GM18520 (cell line): ENCODE results near the gene KCNH6.

ENCODE experiments used
- ATAC-seq: cut with Tn5 transposase; IDR thresholded peaks from one replicate; pipeline ENCODE4 v1.9.1; 2021; ENCODE audit not compliant: unreplicated experiment

The KCNH6 gene, protein sequence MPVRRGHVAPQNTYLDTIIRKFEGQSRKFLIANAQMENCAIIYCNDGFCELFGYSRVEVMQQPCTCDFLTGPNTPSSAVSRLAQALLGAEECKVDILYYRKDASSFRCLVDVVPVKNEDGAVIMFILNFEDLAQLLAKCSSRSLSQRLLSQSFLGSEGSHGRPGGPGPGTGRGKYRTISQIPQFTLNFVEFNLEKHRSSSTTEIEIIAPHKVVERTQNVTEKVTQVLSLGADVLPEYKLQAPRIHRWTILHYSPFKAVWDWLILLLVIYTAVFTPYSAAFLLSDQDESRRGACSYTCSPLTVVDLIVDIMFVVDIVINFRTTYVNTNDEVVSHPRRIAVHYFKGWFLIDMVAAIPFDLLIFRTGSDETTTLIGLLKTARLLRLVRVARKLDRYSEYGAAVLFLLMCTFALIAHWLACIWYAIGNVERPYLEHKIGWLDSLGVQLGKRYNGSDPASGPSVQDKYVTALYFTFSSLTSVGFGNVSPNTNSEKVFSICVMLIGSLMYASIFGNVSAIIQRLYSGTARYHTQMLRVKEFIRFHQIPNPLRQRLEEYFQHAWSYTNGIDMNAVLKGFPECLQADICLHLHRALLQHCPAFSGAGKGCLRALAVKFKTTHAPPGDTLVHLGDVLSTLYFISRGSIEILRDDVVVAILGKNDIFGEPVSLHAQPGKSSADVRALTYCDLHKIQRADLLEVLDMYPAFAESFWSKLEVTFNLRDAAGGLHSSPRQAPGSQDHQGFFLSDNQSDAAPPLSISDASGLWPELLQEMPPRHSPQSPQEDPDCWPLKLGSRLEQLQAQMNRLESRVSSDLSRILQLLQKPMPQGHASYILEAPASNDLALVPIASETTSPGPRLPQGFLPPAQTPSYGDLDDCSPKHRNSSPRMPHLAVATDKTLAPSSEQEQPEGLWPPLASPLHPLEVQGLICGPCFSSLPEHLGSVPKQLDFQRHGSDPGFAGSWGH

DNA sequence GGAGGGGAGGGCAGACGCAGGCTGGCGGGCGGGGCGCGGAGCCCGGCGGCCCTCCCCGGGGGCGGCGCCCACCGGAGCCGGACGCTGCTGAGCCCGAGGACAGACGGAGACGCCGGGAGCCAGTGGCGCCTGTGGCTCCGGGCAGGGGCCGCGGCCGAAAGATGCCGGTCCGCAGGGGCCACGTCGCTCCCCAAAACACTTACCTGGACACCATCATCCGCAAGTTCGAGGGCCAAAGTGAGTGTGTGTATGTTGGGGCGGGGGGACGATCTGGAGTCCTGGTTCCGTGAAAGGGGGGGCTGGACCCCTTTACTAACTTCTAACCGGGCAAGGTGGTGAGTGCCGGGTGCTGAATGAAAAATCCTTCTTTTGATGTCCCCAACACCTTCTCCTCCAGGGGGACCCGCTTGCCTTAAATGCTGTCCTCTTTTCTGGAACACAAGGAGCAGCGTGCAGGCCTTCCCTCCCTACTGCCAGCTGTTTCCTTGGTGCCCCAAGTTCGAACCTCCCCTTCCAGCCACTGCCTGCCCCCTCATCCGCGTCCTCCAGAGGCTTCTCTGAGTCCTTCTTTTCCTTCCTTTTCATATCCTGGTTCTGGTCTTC, at the start of gene KCNH6:
TSS of gene KCNH6 (plus strand) at position 106 of the 603 bp plus-strand sequence. CDS start at position 162, 56 bp downstream.
- no peak for ATAC-seq

DNA sequence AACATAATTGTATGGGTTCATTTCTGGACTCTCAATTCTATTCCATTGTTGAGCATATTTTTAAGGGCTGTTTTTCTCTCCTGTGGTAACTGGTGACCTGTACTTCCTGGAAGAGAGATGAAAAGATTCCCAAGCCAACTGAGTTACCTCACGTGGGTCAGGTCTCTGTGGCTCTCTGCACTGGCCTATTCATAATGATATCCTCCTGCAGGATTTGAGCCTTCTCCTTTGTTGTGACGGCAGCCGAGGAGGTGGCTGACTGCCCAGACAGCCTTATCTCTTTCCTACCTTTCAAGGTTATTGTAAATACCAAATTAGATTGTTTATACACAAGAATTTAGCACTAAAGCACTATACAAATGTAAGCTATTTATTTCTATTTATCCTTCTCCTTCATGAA, 49.0 kb upstream of the KCNH6 start:
- ATAC-seq, result no peak

DNA sequence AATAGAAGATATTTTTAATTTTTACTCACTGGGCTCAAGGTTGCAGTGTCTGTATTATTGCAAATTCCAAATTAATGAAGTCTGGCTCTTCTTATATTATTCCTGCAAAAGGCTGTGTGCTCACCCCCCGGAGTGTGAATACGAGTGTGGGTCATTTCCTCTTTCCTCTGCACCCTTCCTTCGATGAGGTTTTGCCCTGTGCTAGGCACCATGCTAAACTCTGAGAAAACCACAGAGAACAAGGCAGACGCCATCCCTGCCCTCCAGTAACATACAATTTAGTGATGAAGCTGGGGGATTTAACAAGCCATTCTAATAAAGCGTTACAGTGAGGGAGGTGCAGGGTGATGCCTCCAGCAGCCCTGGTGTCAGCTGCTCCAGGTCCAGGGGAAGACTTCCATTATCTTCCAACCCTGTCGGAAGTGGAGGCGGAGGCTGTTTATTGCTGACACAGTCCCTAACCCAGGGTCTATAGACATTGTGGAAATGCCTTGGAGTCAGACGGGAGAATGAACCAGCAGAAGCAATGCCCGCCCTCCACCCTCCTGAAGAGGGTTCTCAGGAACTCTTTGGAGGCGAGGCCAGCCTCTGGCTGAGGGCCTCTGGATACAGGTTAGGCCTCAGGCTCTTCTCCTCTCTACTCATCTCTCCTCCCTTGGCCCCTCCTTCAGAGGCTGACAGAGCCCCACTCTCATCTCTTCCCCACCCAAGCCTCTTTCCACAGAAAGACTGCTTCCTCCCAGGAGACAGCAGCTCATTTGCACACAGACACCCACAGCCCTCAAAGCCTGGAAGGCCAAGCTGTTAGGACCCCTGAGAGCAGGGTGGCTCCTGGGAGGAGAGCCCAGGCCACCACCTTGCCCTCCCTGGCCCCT, 48.3 kb upstream of the KCNH6 start:
- ATAC-seq, result no peak

DNA sequence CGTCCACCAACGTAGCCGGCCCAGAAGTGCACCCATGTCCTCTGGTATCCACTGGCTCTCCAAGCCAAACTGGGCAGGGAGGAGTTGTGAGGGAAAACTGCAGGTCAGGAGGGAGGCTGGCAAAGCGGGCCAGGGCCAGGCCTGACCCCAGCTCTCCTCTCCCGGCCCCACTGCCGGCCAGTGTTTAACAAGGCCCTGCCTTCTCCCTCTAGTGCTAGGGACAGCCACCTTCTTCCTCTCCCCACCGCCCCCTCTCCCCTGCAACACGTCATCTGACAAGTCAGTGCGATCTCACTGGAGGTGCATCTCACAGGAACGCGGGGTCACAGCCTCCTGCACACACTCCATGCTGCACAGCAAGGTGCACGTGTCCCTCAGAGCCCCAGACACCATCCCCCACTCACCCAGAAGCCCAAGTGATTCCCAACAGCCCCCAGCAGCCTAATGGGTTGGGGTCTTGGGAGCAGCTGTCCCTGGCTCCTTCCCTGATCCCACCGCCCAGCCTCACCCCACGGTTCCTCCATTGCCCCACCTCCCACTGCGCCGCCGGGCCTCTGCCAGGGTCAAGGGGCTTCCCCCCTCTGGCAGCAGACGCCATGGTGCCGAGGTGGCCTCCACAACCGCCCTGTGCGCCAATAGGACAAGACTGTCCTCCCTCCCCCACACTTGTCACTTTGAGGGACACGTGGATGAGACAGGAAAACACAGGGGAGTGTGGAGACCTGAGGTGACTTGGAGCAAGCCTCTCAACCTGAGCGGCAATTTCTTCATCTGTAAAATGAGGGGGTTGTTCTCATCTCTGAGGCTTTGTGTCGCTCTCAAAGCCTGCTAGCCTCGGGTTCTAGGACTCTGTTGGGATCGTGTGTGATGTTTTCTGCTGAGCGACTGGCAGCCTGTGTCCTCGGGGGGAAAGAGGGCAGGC, 47.4 kb upstream of the KCNH6 start:
- ATAC-seq, result no peak

DNA sequence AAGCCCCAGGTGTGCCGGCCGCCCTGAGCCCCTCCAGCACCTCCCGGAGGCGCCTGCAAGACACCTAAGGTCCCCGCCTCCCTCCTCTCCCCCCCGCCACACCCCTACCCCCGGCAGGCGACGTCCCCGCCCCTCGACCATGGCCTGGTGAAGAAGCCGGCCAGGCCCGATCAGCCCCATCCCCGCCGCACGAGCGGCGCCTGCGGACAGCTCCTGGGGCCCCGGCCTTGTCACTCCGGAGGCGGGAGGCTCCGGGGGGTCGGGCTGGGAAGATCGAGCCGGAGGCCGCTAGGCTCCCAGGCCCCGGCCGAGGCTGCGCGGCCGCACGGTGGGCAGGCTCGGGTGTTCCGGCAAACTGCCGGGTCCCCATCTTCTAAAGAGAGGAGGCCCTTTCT, 46.7 kb upstream of the KCNH6 start:
- ATAC-seq, result no peak

DNA sequence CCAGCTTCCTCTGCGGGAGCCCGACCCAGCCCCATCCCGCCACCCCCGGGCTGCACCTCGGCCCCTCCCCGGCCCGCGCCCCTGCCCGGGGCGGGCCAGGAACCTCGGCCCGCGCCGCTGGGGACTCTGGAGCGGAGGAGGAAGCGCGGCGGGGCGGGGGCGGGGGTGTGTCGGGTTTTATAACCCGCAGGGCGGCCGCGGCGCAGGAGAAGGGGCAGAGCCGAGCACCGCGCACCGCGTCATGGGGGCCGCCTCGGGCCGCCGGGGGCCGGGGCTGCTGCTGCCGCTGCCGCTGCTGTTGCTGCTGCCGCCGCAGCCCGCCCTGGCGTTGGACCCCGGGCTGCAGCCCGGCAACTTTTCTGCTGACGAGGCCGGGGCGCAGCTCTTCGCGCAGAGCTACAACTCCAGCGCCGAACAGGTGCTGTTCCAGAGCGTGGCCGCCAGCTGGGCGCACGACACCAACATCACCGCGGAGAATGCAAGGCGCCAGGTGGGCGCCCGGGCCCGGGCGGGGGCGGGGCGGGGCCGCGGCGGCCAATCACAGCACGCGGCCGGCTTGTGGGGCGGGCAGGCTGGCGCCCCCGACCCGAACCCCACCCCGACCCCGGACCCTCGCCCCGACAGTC, 46.2 kb upstream of the KCNH6 start, which contains the start of gene ACE:
TSS of gene ACE (plus strand) at position 208 of the 626 bp plus-strand sequence. CDS start at position 242, 34 bp downstream.
- ATAC-seq, result no peak

DNA sequence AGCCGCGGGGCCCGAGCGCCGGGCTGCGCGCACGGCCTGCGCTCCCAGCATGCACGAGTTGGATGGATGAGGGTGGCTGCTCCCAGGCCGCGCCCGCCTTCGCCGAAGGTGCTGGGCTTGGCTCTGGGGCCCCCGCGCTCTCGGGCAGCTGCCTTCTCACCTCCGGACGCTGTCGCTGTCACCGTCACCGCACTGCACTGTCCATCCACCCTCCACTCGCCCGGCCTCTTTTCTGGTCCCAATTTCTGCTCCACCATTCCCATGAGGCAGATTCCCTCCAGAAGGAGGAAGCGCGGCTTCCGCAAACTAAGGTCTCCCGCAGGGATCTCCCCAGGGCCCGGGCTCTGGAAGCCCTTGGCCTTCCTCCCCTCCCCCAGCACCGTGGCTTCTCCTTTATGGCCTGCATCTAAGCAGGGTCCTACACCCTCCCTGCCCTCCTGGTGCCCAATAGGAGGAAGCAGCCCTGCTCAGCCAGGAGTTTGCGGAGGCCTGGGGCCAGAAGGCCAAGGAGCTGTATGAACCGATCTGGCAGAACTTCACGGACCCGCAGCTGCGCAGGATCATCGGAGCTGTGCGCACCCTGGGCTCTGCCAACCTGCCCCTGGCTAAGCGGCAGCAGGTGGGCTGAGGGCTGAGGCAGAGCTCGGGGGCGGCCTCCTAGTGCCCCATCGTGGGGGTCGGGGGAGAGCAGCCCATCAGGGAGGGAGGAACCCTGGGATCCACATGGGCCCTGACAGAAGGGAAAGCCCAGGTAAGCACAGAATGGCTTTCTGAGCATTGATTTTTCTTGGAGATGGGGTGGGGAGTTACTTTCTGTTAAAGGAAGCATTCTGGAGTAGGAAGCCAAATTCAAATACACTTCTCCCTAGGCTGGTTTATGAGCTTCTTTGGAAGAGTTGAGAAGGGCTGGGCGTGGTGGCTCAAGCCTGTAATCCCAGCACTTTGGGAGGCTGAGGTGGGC, 45.4 kb upstream of the KCNH6 start:
- ATAC-seq, result no peak

DNA sequence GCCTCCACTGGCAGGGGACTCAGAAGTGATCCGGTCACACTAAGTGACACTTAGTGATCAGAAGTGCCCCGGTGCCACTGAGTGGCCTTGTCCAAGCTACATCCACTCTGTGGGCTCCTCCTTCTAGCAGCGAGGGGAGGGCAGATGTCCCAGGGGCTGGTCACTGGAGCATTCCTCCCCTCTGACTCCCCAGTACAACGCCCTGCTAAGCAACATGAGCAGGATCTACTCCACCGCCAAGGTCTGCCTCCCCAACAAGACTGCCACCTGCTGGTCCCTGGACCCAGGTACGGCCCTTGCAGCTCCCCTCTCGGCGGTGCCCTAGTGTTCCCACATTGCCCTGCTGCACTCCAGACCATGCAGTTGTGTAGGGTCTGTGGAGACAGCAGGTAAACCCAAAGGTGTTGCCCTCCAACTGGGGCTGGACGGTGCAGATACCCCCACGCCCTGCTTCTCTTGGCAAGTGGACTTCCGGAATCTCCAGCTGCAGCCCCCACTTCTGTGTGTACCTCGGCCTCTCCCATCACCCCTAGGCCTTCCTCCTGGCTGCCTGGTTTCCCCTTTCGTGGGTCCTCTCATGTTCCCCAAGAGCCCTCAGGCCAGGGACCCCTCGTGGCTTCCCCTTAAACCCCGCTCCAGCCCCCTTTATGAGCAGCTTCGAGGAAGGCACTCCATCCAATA, 44.2 kb upstream of the KCNH6 start:
- ATAC-seq, result peak; percentile 46

DNA sequence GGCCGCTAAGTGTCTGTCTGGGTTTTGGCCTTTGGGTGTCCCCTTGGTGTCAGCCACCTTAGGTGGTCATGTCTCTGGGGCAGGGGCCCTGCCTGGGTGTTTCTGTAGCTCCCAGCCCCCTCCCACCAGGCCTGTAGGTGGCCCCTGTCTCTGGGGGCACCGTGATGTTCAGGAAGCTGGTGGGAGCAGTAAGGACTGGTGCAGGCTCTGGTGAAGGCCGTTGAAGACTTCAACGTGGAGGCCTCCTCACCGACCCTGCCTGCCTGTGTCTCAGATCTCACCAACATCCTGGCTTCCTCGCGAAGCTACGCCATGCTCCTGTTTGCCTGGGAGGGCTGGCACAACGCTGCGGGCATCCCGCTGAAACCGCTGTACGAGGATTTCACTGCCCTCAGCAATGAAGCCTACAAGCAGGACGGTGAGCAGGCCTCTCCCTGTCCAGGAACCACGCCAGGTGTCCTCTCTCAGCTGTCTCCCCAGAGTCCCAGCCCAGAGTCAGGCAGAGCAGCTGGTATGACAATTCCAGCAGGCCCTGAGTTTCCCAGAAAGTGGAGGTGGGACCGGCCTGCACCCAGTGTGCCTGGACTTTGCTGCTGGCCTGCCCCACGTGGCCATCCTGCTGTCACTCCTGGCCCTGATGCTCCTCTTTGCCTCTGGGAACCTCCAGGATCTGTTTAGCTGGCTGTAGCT, 43.5 kb upstream of the KCNH6 start:
- no peak for ATAC-seq

DNA sequence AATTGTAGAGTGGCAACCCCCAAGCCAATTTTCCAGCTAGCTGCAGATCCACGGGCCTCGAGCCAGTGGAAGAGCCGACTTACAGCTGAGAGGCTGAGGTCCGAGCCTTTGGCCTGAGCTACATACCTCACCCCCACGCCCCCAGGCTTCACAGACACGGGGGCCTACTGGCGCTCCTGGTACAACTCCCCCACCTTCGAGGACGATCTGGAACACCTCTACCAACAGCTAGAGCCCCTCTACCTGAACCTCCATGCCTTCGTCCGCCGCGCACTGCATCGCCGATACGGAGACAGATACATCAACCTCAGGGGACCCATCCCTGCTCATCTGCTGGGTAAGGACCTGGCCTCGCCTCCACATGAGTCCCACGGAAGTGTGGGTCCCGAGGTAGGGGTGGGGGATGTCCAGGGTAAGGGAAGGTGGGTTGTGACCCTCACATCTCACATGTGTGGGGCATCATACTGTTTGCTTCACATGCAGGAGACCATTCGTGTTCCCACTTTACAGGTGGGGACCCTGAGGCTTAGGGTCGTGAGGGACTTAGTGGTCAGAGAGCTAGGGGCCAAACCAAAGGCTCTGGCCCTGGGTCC, 42.9 kb upstream of the KCNH6 start:
- no peak for ATAC-seq

DNA sequence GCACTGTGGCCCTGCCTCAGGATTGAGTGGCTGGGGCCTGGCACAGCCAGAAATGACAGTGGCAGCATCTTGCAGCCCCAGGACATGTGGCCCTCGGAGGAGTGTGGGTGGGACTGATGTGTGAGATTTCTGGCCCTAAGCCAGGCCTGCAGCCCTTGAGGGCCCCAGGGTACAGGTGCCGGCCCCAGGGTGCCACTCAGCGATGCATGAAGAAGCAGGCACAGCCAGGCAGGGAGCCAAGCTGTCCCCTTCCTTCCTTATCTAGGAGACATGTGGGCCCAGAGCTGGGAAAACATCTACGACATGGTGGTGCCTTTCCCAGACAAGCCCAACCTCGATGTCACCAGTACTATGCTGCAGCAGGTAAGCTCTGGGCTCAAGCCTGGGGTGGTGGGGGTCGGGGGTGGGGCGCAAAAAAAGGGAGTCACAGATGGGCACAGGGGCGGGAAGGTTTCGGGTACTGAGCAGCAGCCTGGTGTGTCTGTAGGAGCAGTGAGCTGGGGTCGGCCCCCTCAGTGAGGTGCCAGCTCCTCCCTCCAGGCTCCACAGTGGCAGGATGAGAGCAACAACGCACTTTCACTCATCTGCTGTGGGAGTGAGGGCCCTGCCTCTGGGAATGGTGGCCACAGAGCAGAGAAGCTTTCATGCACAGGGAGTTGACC, 42.2 kb upstream of the KCNH6 start:
- ATAC-seq, result no peak

DNA sequence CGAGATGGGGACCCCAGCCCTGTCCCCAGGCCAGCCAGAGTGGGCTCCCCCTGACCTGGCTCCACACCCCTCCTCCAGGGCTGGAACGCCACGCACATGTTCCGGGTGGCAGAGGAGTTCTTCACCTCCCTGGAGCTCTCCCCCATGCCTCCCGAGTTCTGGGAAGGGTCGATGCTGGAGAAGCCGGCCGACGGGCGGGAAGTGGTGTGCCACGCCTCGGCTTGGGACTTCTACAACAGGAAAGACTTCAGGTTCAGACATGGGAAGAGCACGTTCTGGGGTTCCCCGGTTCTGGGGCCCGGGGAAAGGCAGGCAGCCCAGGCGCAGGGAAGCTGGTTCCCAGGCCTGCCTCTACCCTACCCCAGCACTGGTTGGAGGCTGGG, 41.7 kb upstream of the KCNH6 start:
- no peak for ATAC-seq

DNA sequence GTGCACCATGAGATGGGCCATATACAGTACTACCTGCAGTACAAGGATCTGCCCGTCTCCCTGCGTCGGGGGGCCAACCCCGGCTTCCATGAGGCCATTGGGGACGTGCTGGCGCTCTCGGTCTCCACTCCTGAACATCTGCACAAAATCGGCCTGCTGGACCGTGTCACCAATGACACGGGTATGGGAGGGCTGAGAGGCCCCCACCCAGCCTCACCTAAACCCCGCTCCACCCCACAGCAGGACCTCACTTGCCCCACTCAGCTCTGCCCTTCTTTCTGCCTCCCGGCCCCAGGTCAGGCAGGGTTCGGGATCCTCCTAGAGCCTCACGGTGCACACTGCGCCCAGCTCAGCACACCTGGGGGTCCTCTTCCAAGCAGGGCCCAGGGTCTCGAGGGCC, 40.6 kb upstream of the KCNH6 start:
- ATAC-seq, result no peak

DNA sequence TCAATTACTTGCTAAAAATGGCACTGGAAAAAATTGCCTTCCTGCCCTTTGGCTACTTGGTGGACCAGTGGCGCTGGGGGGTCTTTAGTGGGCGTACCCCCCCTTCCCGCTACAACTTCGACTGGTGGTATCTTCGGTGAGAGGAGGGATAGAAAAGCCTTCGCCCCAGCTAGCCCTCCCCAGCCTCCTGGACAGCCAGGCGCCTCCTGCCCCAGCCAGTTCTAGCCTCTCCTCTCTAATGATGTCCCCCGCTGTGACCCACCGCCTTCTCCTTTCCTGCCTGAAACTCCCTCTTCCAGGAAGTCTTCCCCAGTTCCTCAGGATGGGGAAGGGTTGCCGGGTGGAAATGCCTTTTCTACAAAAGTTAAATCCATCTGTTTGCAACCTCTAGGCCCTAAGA, 40.1 kb upstream of the KCNH6 start:
- no peak for ATAC-seq

DNA sequence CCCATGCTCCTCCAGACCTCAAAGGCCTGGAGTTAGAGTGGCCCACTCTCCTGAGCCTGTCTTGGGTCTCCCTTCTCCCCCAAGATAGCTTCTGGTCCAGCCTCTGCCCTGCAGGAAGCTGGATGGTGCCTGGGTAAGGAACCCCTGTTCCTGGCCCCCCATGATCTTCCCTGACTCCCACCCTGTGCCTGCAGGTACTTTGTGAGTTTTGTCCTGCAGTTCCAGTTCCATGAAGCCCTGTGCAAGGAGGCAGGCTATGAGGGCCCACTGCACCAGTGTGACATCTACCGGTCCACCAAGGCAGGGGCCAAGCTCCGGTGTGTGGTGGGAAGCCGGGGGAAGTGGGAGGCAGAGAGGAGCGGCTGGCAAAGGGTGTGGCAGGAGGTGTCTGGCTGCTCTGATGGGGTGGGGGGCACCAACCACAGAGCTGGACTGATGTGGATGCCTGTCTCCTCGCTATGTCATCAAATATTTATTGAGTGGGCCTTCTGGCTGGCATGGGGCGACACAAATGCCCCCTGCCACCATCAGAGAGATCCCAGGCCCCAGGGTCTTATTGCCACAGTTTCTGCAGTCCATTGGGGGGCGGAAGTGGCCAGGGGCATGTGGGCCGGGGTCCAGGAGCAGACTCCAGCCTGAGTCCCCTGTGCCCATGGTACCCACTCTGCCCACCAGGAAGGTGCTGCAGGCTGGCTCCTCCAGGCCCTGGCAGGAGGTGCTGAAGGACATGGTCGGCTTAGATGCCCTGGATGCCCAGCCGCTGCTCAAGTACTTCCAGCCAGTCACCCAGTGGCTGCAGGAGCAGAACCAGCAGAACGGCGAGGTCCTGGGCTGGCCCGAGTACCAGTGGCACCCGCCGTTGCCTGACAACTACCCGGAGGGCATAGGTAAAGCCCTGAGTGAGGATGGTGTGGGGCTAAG, 39.2 kb upstream of the KCNH6 start:
- ATAC-seq, result no peak
